ENCODE results near the gene MFSD6. TPM values are rescaled to one million over a fixed set of nuclear protein-coding genes. Genes with fewer than 3 reads are reported as not detected.
A peak's percentile ranks its signal among the peaks of the same experiment; 100 is the strongest.
"Not testable (repeated sequence)": the region's sequence is repeated elsewhere in the genome, so short reads cannot be mapped to it uniquely, and the experiment has no call there.

The MFSD6 gene
- total RNA-seq, 1 experiment from 2014 or later = 8.2 TPM

- no peak for DNase-seq (ENCODE audit: low read depth)
These were observed 54.5 kb downstream of the MFSD6 start for GRCh38 chr2:190462611-190463010.

- DNase-seq (ENCODE audit: low read depth) = no peak
These were observed 56.9 kb downstream of the MFSD6 start for GRCh38 chr2:190465060-190465459.

- DNase-seq (ENCODE audit: low read depth) = peak; percentile 64
These were observed 58.8 kb downstream of the MFSD6 start for GRCh38 chr2:190466819-190467446.

GRCh38 chr2:190467575-190468083 lies 59.5 kb downstream of the MFSD6 start:
- peak; percentile 39 for DNase-seq (ENCODE audit: low read depth)

GRCh38 chr2:190468354-190468753 lies 60.2 kb downstream of the MFSD6 start:
- DNase-seq (ENCODE audit: low read depth) = not testable (repeated sequence)

GRCh38 chr2:190468814-190469569 lies 60.8 kb downstream of the MFSD6 start:
- DNase-seq (ENCODE audit: low read depth) = peak; percentile 95

- peak; percentile 76 for DNase-seq (ENCODE audit: low read depth)
These were observed 61.6 kb downstream of the MFSD6 start for GRCh38 chr2:190469771-190470170.

- DNase-seq (ENCODE audit: low read depth) = no peak
These were observed 62.2 kb downstream of the MFSD6 start for GRCh38 chr2:190470256-190470826.

- peak; percentile 10 for DNase-seq (ENCODE audit: low read depth)
These were observed 69.7 kb downstream of the MFSD6 start for GRCh38 chr2:190477661-190478454.

- DNase-seq (ENCODE audit: low read depth) = no peak
These were observed 70.5 kb downstream of the MFSD6 start for GRCh38 chr2:190478572-190479195.

GRCh38 chr2:190481339-190481738 lies 73.2 kb downstream of the MFSD6 start:
- no peak for DNase-seq (ENCODE audit: low read depth)

GRCh38 chr2:190482451-190482850 lies 74.3 kb downstream of the MFSD6 start:
- DNase-seq (ENCODE audit: low read depth) = no peak

- DNase-seq (ENCODE audit: low read depth) = peak; percentile 23
These were observed 78.0 kb downstream of the MFSD6 start for GRCh38 chr2:190486037-190486623.

- DNase-seq (ENCODE audit: low read depth) = no peak
These were observed 80.5 kb downstream of the MFSD6 start for GRCh38 chr2:190488516-190489233.

GRCh38 chr2:190489475-190489874 lies 81.3 kb downstream of the MFSD6 start:
- no peak for DNase-seq (ENCODE audit: low read depth)

GRCh38 chr2:190490502-190490901 lies 82.3 kb downstream of the MFSD6 start:
- DNase-seq (ENCODE audit: low read depth) = no peak

GRCh38 chr2:190493095-190493494 lies 84.9 kb downstream of the MFSD6 start:
- DNase-seq (ENCODE audit: low read depth) = no peak

GRCh38 chr2:190494600-190495227 lies 86.6 kb downstream of the MFSD6 start:
- DNase-seq (ENCODE audit: low read depth) = not testable (repeated sequence)

GRCh38 chr2:190497428-190497827 lies 89.3 kb downstream of the MFSD6 start:
- peak; percentile 7 for DNase-seq (ENCODE audit: low read depth)

GRCh38 chr2:190499273-190499672 lies 91.1 kb downstream of the MFSD6 start:
- no peak for DNase-seq (ENCODE audit: low read depth)
